MV-4-11 (cell line): ENCODE data around the gene RNU5D-1.

Source experiments
- DNase-seq: peaks from one replicate; lab custom pipeline; 2025; lab: John Stamatoyannopoulos, UW

Gene RNU5D-1

DNA sequence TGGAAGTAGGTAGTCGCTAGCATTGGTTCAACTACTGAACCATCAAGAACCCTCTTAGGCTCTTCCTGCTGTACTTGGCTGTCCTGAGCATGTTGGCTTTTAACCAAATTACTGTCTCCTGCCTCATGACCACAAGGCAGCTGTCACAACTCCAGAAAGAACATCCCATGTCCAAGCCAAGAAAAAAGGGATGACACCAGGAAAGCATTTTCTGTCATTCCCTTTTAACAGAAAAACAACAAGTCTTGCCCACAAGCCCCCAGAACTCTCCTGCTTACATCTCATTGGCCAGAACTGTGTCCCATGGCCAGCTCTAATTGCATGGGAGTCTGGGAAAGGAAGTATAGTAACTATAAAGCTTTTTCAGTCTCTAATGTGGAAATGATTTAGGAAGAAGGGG is 2.4 kb upstream of the RNU5D-1 start:
- DNase-seq = no peak

- DNase-seq = no peak
Observed at GRCh38 chr1:44724955-44725698, 5.8 kb downstream of the RNU5D-1 start.

DNA sequence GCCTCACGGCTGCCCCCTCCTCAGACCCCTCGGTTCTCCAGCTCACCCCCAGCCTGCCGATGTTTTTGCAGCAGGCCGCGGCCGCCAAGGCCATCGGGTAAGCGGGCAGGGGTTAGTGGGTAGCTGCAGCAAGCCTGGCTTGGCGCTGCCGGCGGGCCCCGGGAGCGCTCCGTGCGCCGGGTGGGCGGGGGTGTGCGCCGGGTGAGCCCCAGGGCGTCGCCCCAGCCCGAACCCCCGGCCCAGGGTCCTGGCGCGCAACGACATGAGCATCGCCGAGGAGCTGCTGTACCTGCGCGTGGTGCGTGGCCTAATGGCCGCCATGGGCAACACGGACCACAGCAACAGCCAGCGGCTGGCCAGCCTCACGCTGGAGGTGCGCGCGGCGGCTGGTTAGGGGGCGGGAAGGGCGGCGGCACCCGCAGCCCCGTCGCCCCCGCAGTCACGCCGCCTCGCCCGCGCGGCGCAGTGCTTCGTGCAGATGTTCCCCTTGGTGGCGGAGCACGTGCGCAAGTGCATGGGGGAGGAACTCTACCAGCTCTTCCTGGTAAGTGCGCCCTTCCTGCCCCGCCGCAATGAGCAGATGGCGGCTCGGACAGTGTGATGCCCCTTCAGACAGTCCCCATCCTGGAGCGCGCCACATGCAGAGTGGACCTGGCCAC is 6.5 kb downstream of the RNU5D-1 start:
- peak; percentile 9 for DNase-seq

DNA sequence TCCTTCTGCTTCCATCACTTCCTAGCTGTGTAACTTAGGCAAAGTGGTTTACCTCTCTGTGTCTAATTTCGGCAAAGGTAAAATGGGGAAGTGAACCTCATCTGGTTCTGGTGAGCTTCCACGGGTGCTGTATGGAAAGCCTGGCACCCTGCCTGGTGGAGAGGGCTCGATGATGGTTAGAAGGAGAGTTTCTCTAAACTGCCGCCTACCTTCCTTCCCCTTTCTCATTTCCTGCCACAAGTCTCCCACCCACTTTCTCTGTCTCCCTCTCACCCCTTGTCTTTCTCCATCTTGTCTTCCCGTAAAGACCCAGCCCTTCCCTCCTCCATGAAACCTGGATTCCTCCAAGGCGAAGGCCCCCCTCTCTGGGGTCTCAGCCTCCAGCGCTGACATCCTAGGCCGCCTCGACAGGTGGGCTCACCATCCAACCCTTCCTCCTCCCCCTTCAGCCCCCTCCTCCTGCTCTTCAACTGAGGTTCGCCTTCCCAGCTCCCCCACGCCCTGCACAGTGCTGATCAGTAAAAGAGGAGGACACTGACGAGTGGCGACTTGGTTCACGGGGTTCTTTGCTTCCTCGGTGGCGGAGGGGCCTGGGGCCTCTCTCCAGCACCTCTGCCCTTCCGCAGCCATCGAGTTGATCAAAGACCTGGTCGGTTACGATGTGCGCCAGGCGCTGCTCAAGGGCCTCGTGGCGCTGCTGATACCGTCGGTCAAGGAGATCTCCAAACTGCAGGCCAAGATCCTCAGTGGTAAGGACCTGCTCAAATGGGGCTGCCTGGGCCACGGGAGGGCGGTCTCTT is 7.3 kb downstream of the RNU5D-1 start:
- DNase-seq = peak; percentile 99

DNA sequence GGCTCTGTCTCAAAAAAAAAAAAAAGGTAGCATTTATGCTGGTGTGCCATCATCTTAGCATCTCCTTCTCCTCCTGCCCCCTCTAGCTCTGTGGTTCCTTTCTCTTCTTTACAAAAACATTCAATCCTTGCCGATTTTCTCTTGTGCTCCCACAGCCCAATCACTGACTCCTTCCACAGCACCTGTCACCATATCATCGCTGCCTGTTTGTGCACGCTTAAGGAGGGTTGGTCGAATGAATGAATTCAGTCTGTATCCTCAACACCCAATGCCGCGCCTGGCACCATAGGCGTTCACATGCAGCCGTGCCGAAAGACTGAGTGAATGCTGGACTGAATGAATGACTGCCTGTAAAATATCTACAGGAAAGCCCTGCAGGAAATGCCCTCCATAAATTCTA is 7.9 kb downstream of the RNU5D-1 start:
- no peak for DNase-seq

DNA sequence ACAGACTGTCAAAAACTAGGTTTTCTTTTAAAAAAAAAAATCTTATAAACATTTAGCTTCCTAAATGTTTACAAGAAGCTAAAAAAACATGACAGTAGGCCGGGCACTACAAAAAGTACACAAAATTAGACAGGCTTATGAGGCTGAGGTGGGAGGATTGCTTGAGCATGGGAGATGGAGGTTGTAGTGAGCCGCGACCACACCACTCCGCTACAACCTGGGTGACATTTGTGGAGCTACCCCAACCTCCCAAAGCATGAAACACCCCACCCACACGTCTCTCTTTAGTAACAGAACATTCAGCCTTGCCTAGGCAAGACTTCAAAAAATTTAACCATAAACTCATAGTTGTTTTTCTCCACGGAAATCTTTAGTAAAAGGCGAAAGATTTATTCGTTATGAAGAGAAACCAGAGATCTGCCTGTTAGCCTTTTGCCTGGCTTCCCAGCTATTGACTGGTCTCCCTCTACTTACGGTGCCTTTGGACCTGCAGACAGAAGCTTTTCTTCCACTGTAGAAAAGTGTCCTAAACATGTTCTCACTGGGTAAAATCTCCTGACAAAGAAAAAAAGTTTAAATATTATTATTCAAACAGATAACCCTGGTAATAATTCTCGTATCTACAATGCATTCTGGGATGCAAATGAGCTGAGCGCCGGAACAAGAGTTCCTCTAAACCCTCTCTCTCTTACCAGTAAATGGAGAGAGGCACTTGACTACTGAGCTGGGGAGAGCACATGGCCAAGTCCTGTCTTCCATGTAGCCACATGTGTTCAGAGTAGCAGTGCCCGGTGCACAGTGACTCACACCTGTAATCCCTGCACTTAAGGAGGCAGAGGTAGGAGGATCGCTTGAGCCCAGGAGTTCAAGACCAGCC is 9.2 kb downstream of the RNU5D-1 start:
- peak; percentile 100 for DNase-seq

DNA sequence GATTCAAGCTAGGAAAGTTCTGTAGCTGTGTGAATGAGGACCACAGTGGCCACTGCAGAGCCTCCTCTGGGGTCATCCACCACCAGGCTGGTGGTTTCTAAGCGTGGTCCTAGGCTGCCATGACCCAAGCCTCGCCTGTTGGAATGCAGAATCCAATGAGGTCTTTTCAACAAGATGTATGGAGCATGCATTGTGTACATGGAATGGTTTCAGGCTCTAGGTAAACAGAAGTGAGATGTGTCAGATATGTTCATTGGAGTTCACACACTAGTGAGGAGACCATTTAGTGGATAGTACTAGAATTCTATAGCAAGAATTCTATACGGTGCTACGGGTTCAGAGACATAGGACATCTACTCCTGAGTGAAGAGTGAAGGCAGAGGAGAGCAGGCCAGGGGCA is 10.7 kb downstream of the RNU5D-1 start:
- DNase-seq = no peak

GRCh38 chr1:44719318-44719717 is 11.7 kb downstream of the RNU5D-1 start:
- no peak for DNase-seq

DNA sequence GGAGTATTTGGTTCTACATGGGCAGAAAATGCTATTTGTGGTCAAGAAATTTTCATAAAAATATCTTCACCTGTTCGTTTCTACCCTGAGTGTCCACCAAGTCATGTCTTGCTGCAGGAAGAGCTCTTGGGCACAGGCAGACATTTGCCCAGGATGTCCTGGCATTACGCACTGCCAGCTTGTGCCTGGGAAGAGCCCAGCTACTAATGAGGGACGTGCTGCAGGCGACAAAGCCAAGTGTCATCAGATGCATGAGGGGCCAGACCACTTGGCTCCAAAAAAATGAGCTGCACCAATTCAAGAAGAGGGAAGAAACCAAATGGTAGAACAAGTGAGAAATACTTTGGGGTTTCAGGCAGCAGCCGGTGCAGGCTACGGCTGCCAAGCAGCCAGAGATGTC is 12.9 kb downstream of the RNU5D-1 start:
- no peak for DNase-seq

- DNase-seq = no peak
Observed at GRCh38 chr1:44717653-44718052, 13.3 kb downstream of the RNU5D-1 start.

- DNase-seq = no peak
Observed at GRCh38 chr1:44717156-44717555, 13.8 kb downstream of the RNU5D-1 start.

GRCh38 chr1:44714944-44715571 is 15.9 kb downstream of the RNU5D-1 start:
- peak; percentile 86 for DNase-seq

DNA sequence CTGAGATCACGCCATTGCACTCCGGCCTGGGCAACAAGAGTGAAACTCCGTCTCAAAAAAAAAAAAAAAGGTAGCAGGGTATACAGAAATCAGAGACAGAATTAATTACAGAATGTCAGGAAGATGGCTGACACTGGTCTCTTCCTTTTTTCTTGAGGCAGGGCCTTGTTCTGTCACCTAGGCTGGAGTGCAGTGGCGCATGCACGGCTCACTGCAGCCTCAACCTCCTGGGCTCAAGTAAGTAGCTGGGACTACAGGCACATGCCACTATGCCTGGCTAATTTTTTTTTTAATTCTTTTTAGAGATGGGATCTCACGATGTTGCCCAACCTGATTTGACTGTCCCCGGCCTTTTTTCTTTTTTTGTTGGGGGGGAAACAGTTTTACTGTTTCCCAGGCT is 16.4 kb downstream of the RNU5D-1 start:
- no peak for DNase-seq

DNA sequence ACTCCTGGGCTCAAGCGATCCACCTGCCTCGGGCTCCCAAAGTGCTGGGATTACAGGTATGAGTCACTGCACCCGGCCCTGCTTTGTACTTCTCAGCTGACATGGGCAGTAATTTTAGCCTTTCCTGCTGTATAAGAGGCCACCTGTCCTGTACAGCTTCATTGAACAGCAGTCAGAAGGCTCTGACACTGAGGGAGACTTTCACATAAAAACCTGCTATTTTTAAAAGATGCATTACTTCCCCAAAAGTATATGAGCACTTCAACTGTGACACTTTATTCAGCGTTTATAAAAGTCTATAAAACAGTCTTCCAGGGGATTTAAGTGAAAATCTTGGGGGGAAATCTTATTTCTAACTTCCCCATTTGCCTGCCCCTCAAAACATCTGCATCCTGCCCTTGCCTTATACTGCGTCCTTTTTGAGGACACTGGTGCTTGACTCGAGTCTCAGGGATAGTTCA is 17.6 kb downstream of the RNU5D-1 start:
- peak; percentile 13 for DNase-seq

GRCh38 chr1:44707959-44708831 is 22.8 kb downstream of the RNU5D-1 start:
- DNase-seq = peak; percentile 73

- no peak for DNase-seq
Observed at GRCh38 chr1:44707112-44707881, 23.7 kb downstream of the RNU5D-1 start.

GRCh38 chr1:44705938-44706337 is 25.0 kb downstream of the RNU5D-1 start:
- no peak for DNase-seq

DNA sequence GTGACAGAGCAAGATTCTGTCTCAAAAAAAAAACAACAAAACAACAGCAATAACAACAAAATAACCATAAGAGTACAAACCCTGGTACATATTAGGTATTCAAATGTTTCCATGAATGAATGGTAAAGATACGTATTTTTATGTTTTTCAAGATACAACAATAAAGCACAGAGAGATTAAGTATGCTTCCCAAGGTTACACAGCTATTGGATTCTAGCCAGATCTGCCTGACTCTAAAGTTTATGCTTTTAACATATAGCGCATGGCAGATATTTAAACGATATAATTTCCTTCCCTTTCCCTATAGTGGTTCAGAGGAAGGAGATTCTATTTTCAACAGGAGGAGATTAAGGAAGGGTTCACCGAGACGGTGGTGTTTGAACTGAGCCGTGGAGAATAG is 25.5 kb downstream of the RNU5D-1 start:
- no peak for DNase-seq

- DNase-seq = no peak
Observed at GRCh38 chr1:44701141-44701573, 29.8 kb downstream of the RNU5D-1 start.

DNA sequence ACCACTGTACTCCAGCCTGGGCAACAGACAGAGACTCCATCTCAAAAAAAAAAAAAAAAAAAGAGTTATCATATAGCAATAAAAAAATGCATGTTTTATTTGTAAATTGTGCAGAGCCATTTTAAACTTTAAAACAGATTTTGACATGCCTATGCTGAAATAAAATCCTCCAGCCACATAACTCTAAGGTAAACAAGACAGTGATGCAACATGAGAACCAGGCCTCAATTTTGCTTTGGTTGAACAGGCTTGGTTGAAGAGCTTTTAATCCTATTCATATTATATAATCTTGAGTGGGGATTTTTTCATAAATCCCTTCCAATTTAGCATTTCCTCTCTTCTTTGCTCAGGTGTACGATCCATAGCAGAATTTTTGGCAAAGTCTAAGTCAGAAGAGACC is 30.4 kb downstream of the RNU5D-1 start:
- DNase-seq = no peak
